Measurements from ENCODE around the gene FUS. TPM values are rescaled to one million over a fixed set of nuclear protein-coding genes. Genes with fewer than 3 reads are reported as not detected.
"Not testable (repeated sequence)": the region's sequence is repeated elsewhere in the genome, so short reads cannot be mapped to it uniquely, and the experiment has no call there.

The FUS gene
- 928 TPM for polyA plus RNA-seq (ENCODE audit: insufficient read length)
- long read RNA-seq, donor 1, full-length matches to known transcripts = 92 of 277 reads
- long read RNA-seq, donor 1, partial matches to known transcripts = 178 of 277 reads
- long read RNA-seq, donor 1, other reads (novel, unspliced or antisense) = 7 of 277 reads
- long read RNA-seq, donor 2, full-length matches to known transcripts = 94 of 292 reads
- long read RNA-seq, donor 2, partial matches to known transcripts = 198 of 292 reads
- long read RNA-seq, donor 2, other reads (novel, unspliced or antisense) = 0 of 292 reads
- long read RNA-seq, donor 3, full-length matches to known transcripts = 76 of 238 reads
- long read RNA-seq, donor 3, partial matches to known transcripts = 162 of 238 reads
- long read RNA-seq, donor 3, other reads (novel, unspliced or antisense) = 0 of 238 reads
- long read RNA-seq, donor 4, full-length matches to known transcripts = 6 of 35 reads
- long read RNA-seq, donor 4, partial matches to known transcripts = 29 of 35 reads
- long read RNA-seq, donor 4, other reads (novel, unspliced or antisense) = 0 of 35 reads
- long read RNA-seq, donor 5, full-length matches to known transcripts = 138 of 288 reads
- long read RNA-seq, donor 5, partial matches to known transcripts = 145 of 288 reads
- long read RNA-seq, donor 5, other reads (novel, unspliced or antisense) = 5 of 288 reads
- long read RNA-seq, donor 6, full-length matches to known transcripts = 76 of 268 reads
- long read RNA-seq, donor 6, partial matches to known transcripts = 192 of 268 reads
- long read RNA-seq, donor 6, other reads (novel, unspliced or antisense) = 0 of 268 reads
- long read RNA-seq, donor 7, full-length matches to known transcripts = 133 of 323 reads
- long read RNA-seq, donor 7, partial matches to known transcripts = 185 of 323 reads
- long read RNA-seq, donor 7, other reads (novel, unspliced or antisense) = 5 of 323 reads
- long read RNA-seq, donor 8, full-length matches to known transcripts = 33 of 75 reads
- long read RNA-seq, donor 8, partial matches to known transcripts = 42 of 75 reads
- long read RNA-seq, donor 8, other reads (novel, unspliced or antisense) = 0 of 75 reads

DNA sequence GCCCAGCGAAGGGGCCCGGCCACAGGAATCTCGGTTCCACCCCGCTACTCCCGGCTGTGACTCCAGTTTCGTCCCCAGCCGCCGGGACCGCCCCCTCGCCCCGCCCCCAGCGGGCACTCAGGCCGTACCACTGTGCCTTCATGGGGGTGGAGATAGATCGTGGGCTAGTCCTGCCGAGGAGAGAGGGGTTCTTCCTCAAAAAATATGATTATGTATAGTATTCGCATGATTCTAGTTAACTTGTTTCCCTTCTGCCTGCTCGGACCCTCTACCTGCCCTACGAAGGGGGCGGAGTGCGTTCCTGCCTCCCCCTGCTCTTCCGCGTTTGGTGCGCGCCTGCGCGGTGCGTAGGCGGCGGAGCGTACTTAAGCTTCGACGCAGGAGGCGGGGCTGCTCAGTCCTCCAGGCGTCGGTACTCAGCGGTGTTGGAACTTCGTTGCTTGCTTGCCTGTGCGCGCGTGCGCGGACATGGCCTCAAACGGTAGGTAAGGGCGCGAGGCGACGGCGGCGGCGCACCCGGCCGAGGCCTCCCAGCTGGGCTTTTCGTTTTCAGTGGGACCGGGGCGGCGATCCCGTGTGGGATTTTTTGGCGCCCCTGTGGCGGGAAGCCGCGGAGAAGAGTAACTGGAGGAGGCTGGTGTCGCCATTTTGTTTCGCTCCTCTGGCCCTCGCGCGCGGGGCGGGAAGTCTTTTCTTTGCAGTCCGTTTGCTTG lies at the start of gene FUS:
Gene FUS (plus strand): TSS at position 393 of the 713 bp plus-strand sequence. CDS start 76 bp downstream, at position 469.
- peak; percentile 90 for DNase-seq

GRCh38 chr16:31130336-31130891 lies 49.5 kb upstream of the FUS start:
- no peak for DNase-seq

DNA sequence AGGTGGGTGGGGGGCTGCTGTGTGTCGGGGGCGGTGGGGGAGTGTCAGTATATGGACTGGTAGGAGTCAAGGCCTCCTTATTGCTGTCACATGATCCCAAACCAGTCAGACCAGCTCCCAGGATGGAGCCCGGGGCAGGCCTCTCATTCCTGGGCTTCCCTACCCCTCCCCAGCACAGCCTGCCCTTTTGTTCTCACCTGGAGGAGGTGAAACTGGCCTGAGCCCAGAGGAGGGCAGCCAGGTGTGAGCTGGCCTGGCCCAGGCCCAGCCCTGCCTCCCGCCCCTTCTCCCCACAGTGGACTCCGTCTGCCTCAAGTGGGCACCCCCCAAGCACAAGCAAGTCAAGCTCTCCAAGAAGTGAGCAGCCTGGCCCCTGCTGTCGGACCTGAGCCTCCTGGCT lies 49.0 kb upstream of the FUS start:
- DNase-seq = no peak

GRCh38 chr16:31131416-31131815 lies 48.5 kb upstream of the FUS start:
- DNase-seq = no peak

- no peak for DNase-seq
These were observed 48.1 kb upstream of the FUS start for GRCh38 chr16:31131841-31132271.

DNA sequence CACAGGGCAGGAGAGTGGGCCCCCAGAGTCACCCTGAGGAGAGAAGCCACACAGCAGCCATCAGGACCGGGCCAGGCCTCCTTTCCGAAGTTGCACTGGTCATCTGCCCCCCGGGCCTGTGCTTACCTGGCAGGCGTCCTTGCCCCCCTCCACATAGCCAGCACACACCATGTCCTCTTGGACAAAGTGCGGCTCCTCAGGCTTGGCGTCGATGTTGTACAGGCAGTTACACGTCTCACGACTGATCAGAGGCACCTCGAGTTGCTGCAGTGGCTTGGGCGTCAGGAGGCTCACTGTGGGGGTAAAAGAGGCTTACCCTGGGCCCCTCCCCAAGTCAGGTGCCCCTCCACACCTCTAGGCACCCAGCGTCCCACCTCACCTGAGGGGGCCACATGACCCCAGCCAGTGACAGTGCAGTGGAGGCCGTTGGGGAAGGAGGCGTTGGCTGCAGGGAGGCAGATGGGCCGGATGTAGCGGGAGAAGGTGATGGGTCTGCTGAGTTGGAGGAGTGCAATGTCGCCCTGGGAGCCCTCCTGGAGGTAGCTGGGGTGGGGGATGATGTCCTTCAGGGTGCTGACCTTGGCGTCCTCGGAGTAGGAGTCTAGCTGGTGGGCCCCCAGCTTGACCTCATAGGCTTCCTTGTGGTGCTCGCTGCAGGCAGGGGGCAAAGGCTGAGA lies 47.5 kb upstream of the FUS start:
- no peak for DNase-seq

DNA sequence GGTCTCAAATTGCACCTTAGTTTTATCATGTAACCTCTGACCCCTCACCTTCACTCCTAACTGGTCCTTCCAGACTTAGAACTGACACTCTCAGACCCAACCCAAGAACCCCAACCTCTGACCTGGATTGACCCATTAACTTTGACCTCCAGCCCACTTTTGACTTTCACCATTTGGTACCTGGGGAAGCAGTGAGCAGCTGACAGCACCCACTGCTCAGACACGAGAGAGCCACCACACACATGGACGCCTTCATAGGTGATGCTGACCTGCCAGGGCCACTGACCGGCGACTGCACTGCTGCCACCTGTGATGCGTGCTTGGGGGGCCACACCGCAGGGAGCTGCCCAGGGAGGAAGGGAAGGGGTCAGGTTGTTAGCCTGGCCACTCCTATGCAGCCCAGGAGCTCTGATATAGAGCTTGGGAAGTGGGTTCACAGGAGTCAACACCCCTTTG lies 46.9 kb upstream of the FUS start:
- DNase-seq = no peak

- no peak for DNase-seq
These were observed 45.8 kb upstream of the FUS start for GRCh38 chr16:31134091-31134571.

- DNase-seq = no peak
These were observed 45.1 kb upstream of the FUS start for GRCh38 chr16:31134625-31135534.

DNA sequence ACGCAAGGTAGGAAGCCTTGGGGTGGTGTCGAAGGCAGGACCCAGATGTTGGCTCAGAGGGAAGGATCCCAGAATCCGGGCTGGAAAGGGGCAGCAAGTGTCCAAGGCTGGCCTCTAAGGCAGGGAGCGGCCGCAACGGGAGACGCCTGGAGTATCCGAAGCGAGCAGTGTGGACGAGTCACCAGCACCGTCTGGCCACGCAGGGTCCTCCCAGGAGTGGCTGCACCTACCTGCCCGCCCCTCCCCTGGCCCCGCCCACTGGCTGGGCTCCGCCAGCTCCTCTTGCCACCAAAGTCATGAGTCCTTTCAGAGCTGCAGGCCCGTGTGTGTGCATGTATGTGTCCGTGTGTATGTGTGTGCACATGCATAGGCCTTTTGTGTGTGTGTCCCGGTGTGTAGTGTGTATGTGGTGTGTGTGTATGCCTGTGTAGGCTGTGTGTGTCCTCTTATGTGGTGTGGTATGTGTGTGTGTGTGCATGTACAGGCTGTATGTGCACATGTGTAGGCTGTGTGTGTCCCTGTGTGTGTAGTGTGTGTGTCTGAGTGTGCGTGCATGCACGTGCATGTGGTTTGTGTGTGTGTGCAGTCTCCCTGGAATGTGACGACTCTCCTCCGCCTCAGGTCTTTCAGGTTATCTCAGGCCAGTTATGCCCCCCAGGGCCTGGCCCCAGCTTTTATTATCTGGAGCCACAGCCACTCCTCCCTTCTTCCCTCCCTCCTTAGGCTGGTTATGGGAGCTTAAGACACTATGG lies 44.2 kb upstream of the FUS start, which contains the start of gene PRSS8:
Gene PRSS8 (minus strand): TSS at position 193 of the 752 bp plus-strand sequence. CDS start 229 bp downstream, outside the sequence.
- no peak for DNase-seq

- DNase-seq = no peak
These were observed 43.7 kb upstream of the FUS start for GRCh38 chr16:31136287-31136662.

- DNase-seq = not testable (repeated sequence)
These were observed 43.0 kb upstream of the FUS start for GRCh38 chr16:31136822-31137499.

- no peak for DNase-seq
These were observed 41.0 kb upstream of the FUS start for GRCh38 chr16:31138621-31139578.

DNA sequence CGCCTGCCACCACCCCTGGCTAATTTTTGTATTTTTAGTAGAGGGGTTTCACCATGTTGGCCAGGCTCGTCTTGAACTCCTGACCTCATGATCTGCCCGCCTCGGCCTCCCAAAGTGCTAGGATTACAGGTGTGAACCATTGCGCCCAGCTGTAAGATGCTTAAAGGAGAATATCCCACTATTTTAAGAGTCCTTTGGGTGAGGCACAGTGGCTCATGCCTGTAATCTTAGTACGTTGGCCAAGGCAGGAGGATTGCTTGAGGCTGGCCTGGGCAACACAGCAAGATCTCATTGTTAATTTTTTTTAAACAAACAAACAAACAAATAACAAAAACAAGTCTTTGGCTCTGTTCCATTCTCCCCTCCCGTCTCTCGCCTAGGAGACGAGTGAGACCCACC lies 38.9 kb upstream of the FUS start:
- DNase-seq = not testable (repeated sequence)

GRCh38 chr16:31141489-31142108 lies 38.3 kb upstream of the FUS start:
- no peak for DNase-seq
